Left hindlimb (tissue), 1 donor: ENCODE measurements around the gene NOS2.
A peak's percentile ranks its signal among the peaks of the same experiment; 100 is the strongest.
"Not testable (repeated sequence)": the region's sequence is repeated elsewhere in the genome, so short reads cannot be mapped to it uniquely, and the experiment has no call there.

Source experiments
- DNase-seq: peaks from one replicate; pipeline ENCODE4 v3.0.0-alpha.2; 2018

The NOS2 gene

DNA sequence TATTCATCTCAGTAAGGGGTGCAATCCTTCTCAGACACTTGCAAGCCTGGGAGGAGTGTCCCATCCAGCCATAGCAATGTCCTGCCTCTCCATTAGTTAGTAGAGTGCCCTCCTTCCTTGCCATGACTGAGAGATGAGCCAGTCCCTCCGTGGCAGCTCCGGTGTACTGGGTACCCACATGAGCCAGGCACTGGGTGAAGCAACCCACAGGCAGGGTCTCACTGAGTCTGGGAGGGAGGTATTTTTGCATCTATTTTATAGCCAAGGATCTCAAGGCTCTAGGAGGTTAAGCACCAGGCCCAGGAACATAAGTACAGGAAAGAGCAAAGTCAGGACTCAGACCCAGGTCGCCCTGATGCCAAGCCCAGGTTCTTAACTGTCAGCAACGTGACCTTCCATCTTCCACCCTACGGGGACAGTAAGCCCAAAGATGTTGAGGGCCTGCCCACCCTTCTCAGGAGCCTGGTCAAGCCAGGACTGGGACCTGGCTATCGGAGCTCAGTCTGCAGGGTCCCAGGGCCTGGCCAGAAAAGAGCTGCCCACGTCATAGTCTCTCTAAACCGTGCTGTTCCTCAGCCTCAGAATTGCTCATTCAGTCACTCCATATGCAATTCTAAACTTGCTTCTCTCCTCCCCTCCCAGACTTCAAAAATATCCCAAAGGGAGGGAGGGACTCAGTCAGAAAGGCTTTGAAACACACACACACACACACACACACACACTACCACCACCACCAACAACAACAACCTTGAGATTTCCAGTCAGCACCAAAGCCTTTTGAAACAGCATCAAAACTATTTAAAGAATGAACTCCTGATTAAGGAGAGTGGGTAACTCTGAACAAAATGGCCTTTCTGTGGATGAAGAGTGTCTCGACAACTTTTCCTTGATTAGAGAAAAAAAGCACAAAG lies 16.6 kb downstream of the NOS2 start:
- no peak for DNase-seq

DNA sequence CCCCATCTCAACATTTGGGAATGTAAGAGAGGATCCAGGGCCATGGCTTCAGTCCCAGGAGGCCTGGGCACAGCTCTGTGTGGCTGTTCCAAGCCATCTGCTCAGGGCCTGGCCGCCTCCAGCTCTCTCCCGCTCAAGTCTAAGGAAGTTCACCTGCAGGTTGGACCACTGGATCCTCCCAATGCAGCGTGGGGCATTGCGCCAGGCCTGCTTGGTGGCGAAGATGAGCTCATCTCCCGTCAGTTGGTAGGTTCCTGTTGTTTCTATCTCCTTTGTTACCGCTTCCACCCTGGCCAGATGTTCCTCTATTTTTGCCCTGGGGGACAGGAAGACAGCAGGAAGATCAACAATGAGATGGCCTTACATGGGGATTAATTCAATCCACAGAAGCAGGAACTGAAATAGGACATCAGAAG lies 17.5 kb downstream of the NOS2 start:
- DNase-seq = no peak

DNA sequence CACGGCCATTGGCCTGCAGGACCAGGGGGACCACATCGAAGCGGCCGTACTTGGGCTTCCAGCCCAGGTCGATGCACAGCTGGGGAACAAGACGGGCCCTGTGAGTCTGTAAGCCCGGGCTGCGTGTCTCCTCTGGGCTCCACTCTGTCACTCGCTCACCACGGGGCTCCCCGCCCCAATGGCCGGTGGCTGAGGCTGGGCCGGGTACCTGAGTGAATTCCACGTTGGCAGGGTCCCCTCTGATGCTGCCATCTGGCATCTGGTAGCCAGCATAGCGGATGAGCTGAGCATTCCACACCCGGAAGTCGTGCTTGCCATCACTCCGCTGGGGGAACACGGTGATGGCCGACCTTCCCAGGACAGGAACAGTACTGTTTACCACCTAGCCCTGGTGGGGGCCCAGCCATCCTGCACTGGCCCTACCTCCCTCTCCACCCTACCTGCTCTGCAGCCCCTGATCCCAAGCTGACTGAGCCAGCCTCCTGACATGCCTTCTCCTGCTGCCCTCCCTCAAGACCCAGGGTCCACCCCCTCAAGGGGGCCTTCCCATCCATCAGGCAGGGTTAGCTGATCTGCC lies 19.4 kb downstream of the NOS2 start:
- no peak for DNase-seq

DNA sequence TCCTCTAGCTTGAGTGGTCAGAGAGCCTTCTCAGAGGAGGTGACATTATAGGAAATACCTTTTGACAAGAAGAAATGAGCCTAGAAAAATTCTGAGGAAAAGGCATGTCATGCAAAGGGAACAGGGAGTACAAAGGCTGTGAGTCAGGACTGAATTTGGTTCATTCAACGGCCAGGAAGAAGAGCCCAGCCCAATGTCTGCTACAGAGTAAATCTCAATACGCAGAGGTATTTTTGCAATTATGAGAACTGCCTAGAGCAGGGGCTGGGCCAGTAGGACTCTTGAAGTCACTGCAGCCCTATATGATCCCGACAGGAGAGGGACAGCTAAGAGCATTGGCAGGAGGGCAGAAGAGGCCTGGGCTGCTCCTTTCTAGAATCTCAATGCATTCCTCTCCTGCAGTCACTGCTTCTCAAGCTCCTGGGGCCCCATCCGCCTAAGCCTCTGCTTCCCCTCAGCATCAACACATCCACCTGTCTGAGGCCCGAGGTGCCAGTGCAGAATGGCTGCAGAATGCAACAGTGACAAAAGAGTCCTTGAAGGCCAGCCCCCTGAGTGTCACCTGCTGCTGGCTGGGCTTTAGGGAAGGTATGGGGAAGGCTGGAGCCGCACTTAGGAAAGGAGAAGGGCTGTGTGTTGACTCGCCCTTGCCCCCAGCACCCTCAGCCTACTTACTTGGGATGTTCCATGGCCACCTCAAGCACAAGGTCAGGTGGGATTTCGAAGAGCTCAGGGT lies 20.1 kb downstream of the NOS2 start:
- no peak for DNase-seq

DNA sequence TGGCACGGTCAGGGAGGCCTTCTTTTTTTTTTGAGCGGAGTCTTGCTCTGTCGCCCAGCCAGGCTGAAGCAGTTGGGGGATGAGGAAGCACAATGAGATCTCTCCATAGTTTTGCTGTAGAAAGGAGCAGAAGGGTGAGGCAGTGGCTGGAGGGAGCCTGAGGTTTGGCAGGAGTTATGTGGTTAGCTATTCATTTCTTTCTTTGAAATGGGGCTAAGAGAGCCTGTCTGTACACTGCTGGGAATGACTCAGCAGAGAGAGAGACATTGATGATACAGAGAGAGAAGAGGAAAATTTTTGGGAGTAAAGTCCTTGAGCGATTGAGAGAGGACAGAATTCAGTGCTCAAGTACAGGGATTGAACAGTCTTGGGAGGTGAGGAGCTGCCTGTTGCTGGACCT lies 22.1 kb downstream of the NOS2 start:
- no peak for DNase-seq

DNA sequence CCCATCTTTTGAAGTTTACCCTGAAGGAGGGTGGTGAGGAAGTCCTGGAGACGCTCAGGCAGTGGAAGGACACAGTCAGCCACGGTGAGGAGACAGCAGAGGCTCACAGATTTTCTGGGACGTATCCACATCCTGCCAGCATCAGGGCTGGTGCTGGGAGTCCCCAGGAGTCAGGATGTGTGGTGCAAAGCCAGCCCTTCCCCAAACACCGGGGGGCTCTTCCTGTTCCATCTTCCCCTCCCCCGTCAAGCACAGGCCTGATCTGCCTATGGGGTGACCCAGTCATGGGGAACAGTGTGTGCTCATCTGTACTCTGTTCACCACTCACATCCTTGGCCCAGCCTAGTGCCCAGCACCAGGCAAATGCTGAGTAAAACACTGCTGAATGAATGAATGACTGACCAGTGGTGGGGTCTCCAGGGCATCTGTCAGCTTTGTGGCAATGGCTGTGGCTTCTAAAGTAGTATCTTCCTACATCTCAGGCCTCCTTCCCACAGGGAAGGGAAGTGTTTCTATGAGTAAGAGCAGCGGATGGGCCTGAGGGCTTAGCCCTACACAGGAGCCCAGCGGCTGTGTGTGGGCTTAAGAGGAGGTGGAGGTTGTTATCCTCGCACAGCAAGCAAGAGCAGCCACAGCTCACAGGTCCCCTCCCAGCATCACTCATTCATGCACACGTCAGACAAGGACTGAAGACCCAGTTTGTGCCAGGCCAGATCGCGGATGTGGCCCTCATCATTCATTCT lies 23.3 kb downstream of the NOS2 start:
- no peak for DNase-seq

DNA sequence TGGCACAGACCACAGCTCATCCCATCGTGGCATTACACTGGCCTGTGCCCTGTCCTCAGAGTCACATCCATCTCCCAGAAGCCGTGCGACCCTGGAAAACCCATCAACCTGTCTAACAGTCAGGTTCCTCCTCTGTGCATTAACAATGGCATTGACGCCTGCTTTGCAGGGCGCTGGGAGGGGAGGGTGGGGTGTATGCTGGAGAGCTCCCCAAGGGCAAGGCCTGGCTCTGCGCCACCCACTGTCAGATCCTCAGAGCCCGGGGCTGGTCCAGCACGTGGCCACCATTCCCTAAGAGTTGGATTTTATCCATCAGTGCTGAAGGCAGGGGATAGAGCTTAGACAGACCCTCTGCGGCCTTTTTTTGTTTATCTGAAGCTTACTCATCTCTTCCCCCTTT lies 28.7 kb downstream of the NOS2 start:
- no peak for DNase-seq

DNA sequence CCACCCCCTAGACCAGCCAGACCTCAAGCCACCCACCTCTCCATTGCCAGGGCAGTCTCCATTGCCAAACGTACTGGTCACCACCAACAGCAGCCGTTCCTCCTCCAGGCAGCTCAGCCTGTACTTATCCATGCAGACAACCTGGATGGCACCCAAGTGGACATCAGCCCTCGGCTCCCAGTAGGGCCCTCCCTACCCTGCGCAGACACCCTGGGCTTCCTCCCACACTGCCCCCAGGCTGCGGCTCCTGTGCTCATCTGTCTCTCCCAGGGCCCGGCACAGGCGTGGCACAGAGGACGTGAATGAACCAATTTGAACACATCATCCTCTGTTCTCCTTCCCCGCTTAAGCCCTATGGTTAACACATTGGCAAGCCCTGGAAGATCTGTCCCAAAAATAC lies 29.5 kb downstream of the NOS2 start:
- peak; percentile 12 for DNase-seq

DNA sequence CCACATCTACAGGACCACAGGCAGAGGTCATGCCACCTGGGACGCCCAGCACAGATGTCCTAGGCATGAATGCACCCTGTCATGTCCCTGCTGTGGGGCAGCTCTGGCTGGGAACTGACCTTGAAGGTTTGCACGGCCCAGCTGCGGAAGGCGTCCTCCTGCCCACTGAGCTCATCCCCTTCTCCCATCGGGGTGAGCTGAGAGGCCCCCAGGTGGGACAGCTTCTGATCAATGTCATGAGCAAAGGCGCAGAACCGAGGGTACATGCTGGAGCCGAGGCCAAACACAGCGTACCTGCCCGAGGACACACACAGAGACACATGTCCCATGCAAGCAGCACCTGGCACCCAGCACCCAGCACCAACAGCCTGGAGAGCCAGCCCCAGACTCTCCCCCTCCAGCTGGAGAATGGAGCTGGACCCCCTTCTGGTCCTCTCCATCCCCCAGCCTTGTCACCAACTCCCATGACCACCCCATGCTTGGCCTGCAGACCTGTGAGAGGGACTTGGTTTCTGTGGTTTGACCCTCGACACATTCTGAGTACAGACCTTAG lies 31.4 kb downstream of the NOS2 start:
- no peak for DNase-seq

DNA sequence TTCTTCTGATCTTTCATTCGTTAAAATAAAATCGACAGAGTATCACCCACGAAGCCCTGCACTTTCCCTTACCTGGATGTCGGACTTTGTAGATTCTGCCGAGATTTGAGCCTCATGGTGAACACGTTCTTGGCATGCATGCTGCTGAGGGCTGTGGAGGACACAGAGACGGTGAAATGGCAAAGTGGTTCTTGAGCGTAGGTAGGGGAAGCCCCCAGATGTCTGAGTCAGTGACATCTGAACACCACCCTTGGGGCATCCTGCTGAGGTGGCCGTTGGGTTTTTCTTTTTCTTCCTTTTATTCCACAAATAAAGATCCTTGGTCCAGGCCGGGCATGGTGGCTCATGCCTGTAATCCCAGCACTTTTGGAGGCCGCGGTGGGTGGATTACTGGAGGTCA lies 33.9 kb downstream of the NOS2 start:
- no peak for DNase-seq

DNA sequence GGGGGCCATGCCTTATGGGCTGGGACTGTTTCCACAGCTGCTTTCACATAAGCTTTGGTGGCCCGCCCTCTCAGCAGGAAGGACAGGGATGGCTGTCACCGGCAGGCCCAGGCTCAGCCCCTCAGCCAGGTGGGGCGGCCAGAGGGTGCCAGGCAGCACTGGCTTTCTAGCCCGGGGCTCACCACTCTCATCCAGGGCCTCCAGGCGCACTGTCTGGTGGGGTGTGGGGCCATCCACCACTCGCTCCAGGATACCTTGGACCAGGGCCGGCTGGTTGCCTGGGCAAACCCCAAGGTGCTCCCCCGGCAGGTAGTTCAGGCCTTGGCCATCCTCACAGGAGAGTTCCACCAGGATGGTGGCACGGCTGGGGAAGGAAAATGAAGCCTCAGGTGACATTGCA lies 35.0 kb downstream of the NOS2 start:
- no peak for DNase-seq

DNA sequence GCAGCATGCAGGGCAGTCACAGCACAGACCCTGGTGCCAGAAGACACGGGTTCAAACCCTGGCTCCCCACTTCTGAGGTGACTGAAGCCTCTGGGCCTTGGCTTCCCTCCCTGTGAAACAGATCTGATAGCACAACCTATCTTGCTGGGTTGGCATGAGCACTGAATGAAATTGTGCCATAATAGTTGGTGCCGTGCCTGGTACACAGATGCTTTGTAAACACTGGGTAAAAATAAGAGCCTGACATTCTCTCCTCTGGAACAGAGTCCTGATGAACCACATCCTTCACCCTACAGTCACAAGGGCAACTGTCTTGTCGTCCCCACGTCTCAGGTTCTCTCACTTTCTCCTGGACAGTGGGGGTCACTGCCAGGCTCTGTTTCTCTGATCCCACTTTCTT lies 35.7 kb downstream of the NOS2 start:
- no peak for DNase-seq

DNA sequence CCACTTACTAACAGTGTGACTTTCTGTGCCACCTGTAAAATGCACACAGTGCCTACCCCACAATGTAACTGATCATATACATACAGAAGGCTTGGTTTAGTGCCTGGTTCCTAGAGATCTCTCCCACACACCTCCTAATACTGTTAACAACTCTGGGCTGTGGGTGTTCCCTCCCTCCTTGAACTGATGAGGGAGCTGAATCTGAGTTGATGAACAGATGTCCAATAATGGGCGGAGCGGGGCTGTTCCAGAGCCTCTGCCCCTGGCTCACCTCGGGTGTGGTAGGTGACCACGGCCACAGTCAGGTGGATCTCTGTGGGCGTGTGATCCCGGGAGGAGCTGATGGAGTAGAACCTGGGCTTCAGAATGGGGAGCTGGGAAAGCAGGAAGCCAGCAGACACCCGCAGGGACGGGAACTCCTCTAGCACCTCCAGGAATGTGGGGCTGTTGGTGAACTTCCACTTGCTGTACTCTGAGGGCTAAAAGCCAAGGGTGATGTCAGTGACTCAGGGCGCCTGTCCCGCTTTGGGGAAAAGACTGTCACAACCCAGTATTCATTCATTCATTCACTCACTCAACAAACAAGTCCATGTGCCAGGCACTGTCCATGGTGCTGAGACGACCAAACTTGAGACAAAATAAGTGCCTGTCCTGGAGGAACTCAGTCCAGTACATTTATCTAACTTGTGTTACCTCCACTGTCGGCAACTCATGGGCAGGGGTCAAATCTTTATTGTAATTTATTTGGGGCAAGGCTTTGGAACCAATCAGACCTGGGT lies 37.6 kb downstream of the NOS2 start:
- DNase-seq = no peak

DNA sequence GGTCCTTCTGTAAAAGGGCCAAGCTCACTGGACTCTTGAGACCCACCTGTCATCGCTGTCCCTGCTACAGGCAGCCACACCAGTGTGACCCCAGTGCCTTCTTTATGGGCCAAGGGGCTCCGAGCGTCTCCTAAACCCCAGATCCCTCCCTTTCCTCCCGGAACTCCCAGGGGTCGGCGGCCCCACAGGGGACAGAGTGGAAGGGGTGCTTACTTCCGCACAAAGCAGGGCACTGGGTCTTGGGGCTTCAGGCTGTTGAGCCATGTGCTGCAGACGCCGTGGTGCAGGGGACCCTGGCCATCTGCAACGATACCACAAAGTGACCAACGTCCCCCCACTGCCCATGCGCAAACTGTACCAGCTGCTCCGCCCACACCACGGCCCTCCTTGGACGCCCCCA lies 39.4 kb downstream of the NOS2 start:
- not testable (repeated sequence) for DNase-seq

DNA sequence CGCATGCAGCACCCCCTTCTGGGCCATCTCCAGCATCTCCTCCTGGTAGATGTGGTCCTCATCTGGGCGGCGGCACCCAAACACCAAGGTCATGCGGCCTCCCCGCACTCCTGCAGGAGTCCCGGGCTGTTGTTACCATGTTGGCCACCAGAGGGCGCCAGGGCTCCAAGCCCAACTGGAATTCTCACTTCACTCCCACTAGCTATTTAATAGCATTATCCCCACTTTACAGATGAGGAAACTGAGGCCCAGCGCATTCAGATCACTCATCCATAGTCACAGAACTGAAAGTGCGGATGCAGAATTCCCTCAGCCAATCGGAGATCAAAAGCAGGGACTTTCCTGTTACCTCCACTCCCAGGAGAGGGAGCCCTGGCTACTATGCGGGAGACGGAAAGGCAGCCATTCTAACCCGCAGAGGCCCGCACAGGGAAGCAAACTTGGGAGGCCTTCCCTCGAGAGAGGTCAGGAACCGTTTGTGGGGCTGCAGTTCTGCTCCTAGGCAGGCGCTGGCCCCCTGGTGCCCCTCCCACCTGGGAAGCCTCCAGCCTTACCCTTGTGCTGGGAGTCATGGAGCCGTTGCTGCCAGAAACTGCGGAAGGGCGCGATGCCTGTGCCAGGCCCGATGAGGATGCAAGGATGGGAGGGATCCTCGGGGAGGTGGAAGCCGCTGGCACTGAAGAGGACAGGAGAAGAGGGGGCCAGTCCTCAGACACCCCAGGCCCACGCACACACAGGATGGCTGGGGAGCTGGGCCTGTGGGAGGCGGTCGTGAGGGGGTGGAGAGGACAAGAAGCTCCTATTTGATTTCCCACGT lies 40.1 kb downstream of the NOS2 start:
- peak; percentile 63 for DNase-seq

DNA sequence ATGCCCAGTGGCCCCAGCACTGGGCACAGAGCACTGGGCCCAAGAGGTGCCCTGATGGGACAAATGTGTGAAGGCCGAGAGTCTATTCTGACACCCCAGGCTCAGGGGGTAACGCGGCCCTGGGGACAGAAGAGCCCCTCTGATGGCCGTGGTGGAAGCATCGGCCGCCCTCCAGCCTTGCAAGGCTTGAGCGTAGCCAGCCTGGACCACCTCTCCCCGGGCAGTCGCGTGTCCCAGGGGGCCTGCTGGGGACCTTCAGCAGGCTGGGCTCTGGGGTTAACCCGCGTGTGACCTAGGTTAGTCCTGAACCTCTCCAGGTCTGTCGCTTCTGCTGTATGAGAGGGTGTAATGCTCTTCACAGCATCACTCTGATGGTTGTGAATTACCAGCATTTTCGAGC lies 40.8 kb downstream of the NOS2 start:
- no peak for DNase-seq

DNA sequence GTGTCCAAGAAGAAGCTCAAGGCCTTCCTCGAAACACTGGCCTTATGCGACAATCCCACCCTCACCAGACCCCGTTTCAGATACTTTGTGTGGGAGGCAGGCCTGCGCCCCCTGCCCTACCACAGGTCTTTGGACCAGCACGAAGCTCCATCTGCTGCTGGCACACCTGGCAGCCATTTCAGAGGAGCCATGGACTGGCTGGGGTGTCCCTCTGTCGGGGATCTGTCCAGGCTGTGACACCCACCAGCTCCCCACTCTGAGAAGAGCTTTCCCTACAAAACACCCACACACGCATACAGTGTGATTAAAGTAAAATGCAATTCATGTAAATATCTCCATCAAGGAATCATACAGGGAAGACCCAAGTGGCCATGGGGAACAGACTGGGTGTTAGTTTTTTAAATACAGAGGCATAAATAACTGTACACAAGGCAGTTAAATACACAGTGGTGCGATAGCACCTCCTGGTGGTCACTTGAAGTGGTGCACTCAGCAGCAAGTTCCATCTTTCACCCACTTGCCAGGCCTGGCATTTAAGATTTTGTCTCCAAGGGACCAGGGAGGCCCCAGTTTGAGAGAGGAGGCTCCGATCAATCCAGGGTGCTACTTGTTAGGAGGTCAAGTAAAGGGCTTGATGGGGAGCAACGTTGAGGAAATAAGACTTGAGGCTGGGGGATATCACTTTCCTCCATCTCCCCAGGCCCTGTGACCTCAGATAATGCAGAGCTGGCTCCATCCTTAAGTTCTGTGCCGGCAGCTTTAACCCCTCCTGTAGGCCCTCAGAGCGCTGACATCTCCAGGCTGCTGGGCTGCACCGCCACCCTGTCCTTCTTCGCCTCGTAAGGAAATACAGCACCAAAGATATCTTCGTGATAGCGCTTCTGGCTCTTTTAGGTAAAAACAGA lies 43.6 kb downstream of the NOS2 start:
- no peak for DNase-seq

DNA sequence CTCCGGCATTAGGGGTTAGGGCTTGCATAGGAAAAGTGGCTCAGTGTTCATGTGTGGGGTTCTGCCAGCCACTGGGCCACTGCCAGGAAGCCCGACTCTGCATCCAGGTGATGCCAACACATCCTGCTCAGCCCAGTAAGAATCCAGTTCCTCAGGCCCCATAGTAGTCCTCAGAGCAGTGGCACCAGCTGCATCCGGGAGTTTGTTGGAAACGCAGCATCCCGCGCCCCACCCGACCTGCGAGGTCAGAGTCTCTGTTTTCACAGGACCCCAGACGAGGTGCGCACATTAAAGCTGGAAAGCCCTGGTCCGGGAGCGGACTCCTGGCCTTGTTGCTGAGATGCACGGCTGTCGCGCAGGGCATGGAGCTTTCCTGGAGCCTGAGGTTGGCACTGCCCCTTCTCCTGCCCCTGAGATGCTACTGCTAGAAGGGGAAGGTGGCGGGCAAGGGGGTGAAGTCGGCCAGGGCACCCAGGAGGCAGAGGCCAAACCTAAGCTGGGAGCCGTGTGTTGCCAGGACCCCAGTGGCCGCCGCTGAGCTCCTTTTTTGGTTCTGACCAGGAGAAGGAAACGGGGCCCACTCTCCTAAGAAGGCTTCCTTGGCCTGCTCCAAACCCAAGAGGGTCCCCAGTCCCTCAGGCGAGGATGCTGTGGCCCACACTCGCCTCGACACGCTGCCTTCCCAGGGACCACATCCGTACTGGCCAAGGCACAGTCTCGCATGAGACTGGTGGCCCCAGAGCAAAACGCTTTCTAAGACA lies 44.4 kb downstream of the NOS2 start:
- no peak for DNase-seq

DNA sequence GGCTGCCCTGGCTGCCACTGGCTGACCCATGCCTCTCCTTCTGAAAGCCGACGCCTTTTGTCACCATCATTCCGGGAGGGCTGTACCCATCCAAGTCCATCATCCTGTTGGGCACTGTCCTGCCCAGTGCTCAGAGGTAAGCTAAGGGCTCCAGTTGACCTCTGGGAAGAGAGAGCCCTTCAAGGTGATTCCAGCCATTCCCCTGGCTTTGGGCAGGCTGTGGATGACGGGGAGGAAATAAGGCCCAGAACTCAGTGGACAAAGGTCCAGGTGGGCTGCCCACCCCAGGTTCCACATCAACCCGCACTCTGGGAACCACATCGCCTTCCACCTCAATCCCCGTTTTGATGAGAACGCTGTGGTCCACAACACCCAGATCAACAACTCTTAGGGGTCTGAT lies 45.8 kb downstream of the NOS2 start:
- DNase-seq = no peak
